Neural progenitor cell (in vitro differentiated cells): Measurements from ENCODE around the gene ABCG5. TPM values are rescaled to one million over a fixed set of nuclear protein-coding genes. Genes with fewer than 3 reads are reported as not detected.

Experiments
- DNase-seq: peaks from one replicate; pipeline ENCODE4 v3.0.0-alpha.2; 2016; ENCODE audit warnings: low spot score
- H2AFZ ChIP-seq: fragments of 200-600 bp; sonication (generic); replicated peaks from 2 replicates; pipeline ENCODE4 v1.6.1; 2016; ENCODE audit warnings: antibody characterized with exemption
- H3F3A ChIP-seq: fragments of 200-600 bp; sonication (generic); 2 replicates; pipeline ENCODE4 v1.6.1; 2016; ENCODE audit warnings: antibody characterized with exemption, low read depth
- H3K27ac ChIP-seq: fragments of 200-600 bp; sonication (generic); 2 replicates; pipeline ENCODE4 v1.5.1; 2016; ENCODE audit warnings: mild to moderate bottlenecking
- H3K27me3 ChIP-seq: fragments of 200-600 bp; sonication (generic); 2 replicates; pipeline ENCODE4 v1.6.1; 2016; ENCODE audit warnings: mild to moderate bottlenecking, moderate library complexity
- H3K36me3 ChIP-seq: fragments of 200-600 bp; sonication (generic); 2 replicates; pipeline ENCODE4 v1.5.1; 2016
- H3K4me1 ChIP-seq: fragments of 200-600 bp; sonication (generic); 2 replicates; pipeline ENCODE4 v1.6.1; 2016; ENCODE audit warnings: mixed run types
- H3K4me2 ChIP-seq: fragments of 200-600 bp; sonication (generic); 2 replicates; pipeline ENCODE4 v1.6.1; 2016
- H3K4me3 ChIP-seq: fragments of 200-600 bp; sonication (generic); 2 replicates; pipeline ENCODE4 v1.5.1; 2016
- H3K79me2 ChIP-seq: fragments of 200-600 bp; sonication (generic); 2 replicates; pipeline ENCODE4 v1.6.1; 2016; ENCODE audit warnings: low read depth
- H3K9ac ChIP-seq: fragments of 200-600 bp; sonication (generic); 2 replicates; pipeline ENCODE4 v1.6.1; 2016
- H3K9me3 ChIP-seq: fragments of 200-600 bp; sonication (generic); 2 replicates; pipeline ENCODE4 v1.5.1; 2016; ENCODE audit warnings: low read depth
- H4K20me1 ChIP-seq: fragments of 200-600 bp; sonication (generic); 2 replicates; pipeline ENCODE4 v1.6.1; 2016; ENCODE audit warnings: low read depth
- H3K27ac Mint-ChIP-seq: 3 replicates; pipeline ENCODE4 v1.8.0; 2021; ENCODE audit warnings: mixed read lengths
- H3K27me3 Mint-ChIP-seq: 2 replicates; pipeline ENCODE4 v1.8.0; 2022; ENCODE audit warnings: low read depth, mild to moderate bottlenecking, inconsistent platforms, moderate library complexity, mixed read lengths; ENCODE audit not compliant: insufficient read depth
- H3K36me3 Mint-ChIP-seq: 3 replicates; pipeline ENCODE4 v1.8.0; 2021; ENCODE audit warnings: mixed read lengths
- H3K4me1 Mint-ChIP-seq: 3 replicates; pipeline ENCODE4 v1.8.0; 2021; ENCODE audit warnings: mixed read lengths
- H3K4me3 Mint-ChIP-seq: 3 replicates; pipeline ENCODE4 v1.8.0; 2021; ENCODE audit warnings: mild to moderate bottlenecking, moderate library complexity, mixed read lengths
- H3K9me3 Mint-ChIP-seq: 3 replicates; pipeline ENCODE4 v1.8.0; 2020; ENCODE audit warnings: mixed read lengths
- EZH2 ChIP-seq: fragments of 200-600 bp; sonication (generic); IDR thresholded peaks from 2 replicates; pipeline ENCODE4 v1.6.1; 2017; ENCODE audit warnings: antibody characterized with exemption, mild to moderate bottlenecking, moderate library complexity
- EZH2phosphoT487 ChIP-seq: fragments of 200-600 bp; sonication (generic); IDR thresholded peaks from 2 replicates; pipeline ENCODE4 v1.6.1; 2017; ENCODE audit warnings: antibody characterized with exemption
- total RNA-seq: library from RNA; depleted of rRNA; stranded (reverse); fragments of >200 nt; gene quantifications from 2 replicates; pipeline ENCODE4 v1.2.3, GENCODE V29; 2015; ENCODE audit warnings: low replicate concordance
- TF ChIP-seq, protein P1 (sequence below): fragments of 200-600 bp; sonication (generic); IDR thresholded peaks from 2 replicates; pipeline ENCODE4 v1.5.1; 2017; ENCODE audit warnings: antibody characterized with exemption, mild to moderate bottlenecking

ABCG5 gene
- total RNA-seq, 1 donor from 2014 or later: not detected

DNA sequence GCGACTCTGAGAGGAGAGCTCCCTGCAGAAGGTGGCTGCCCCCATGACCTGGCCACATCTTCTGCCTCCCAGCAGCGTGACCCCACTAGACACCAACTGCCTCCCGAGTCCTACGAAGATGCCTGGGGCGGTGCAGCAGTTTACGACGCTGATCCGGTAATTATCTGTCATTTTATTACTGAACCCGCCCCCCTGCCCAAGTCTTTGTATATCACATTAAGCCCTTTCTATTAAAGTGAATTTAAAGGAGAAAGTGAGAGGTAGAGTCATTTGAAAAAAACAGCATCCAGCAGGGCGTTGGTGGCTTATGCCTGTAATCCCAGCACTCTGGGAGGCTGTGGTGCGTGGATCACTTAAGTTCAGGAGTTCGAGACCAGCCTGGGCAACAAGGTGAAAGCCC lies 33.5 kb upstream of the ABCG5 start:
- Histone ChIP-seq H2AFZ (no peak overlapping the region), H3K36me3 (no peaks in the 10 kb centered on the region), H3F3A (no peaks in the 10 kb centered on the region), H3K9ac (no peak overlapping the region), H3K27me3 (peaks cover 51% of the 10 kb centered on the region), H3K4me3 (no peak overlapping the region), H3K79me2 (no peaks in the 10 kb centered on the region), H3K4me2 (no peak overlapping the region), H4K20me1 (no peaks in the 10 kb centered on the region), H3K9me3 (no peaks in the 10 kb centered on the region), H3K27ac (no peak overlapping the region), H3K4me1 (no peaks in the 10 kb centered on the region)
- Mint-ChIP-seq H3K36me3 (no peaks in the 10 kb centered on the region), H3K4me3 (no peak overlapping the region), H3K9me3 (no peaks in the 10 kb centered on the region), H3K27ac (no peak overlapping the region), H3K27me3 (peaks cover 7% of the 10 kb centered on the region), H3K4me1 (no peaks in the 10 kb centered on the region)
- DNase-seq: no peak
- TF ChIP-seq EZH2: no peak

DNA sequence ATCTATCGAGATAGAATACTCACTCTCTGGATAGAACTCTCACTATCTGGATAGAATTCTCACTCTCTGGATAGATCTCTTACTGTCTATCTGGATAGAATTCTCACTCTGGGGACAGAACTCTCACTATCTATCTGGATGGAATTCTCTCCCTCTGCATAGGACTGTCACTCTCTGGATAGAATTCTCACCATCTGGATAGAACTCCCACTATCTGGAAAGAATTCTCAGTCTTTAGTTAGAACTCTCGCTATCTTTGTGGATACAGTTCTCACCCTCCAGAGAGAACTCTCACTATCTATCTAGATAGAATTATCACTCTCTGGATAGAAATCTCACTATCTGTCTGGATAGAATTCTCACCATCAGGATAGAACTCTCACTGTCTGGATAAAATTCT lies 16.7 kb upstream of the ABCG5 start:
- Mint-ChIP-seq H3K9me3 (no peaks in the 10 kb centered on the region), H3K4me1 (no peaks in the 10 kb centered on the region), H3K27me3 (peaks cover 12% of the 10 kb centered on the region), H3K27ac (no peak overlapping the region), H3K4me3 (no peak overlapping the region), H3K36me3 (no peaks in the 10 kb centered on the region)
- TF ChIP-seq, protein P1, sequence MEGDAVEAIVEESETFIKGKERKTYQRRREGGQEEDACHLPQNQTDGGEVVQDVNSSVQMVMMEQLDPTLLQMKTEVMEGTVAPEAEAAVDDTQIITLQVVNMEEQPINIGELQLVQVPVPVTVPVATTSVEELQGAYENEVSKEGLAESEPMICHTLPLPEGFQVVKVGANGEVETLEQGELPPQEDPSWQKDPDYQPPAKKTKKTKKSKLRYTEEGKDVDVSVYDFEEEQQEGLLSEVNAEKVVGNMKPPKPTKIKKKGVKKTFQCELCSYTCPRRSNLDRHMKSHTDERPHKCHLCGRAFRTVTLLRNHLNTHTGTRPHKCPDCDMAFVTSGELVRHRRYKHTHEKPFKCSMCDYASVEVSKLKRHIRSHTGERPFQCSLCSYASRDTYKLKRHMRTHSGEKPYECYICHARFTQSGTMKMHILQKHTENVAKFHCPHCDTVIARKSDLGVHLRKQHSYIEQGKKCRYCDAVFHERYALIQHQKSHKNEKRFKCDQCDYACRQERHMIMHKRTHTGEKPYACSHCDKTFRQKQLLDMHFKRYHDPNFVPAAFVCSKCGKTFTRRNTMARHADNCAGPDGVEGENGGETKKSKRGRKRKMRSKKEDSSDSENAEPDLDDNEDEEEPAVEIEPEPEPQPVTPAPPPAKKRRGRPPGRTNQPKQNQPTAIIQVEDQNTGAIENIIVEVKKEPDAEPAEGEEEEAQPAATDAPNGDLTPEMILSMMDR: no peak
- TF ChIP-seq EZH2 (no peak), EZH2phosphoT487 (no peak)
- Histone ChIP-seq H3K4me3 (no peak overlapping the region), H3K9me3 (no peaks in the 10 kb centered on the region), H3K27ac (no peak overlapping the region), H3K36me3 (no peaks in the 10 kb centered on the region), H3F3A (no peaks in the 10 kb centered on the region), H3K9ac (no peak overlapping the region), H3K79me2 (no peaks in the 10 kb centered on the region), H4K20me1 (no peaks in the 10 kb centered on the region), H3K4me2 (no peak overlapping the region), H3K4me1 (no peaks in the 10 kb centered on the region), H3K27me3 (peaks cover 58% of the 10 kb centered on the region), H2AFZ (no peak overlapping the region)
- DNase-seq: no peak

DNA sequence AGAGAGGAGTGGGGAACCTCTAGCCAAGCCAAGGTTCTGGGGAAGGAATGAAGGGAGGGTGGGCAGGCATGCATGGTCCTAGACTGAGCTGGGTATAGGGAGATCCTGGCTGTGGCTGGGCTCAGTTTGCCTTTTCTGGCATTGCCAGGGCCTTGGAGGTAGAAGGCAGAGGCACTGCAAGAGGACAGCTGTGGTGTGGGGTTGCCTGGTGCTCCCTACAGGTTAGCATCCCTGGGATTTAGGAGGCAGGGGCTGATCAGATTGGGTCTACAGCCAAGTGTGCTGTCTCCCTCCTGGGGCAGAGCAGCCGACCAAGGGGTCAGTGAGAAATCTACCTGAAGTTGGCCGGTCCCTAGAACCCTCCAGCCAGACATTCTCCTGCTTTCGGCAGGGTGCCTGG lies 16.0 kb upstream of the ABCG5 start:
- peaks cover 10% of the 10 kb centered on the region for H3K27me3 Mint-ChIP-seq
- DNase-seq: no peak

More for the DNA sequence above, 16.0 kb upstream of the ABCG5 start:
- Histone ChIP-seq H3K4me2 (no peak overlapping the region), H3K4me1 (no peaks in the 10 kb centered on the region), H3K27me3 (peaks cover 52% of the 10 kb centered on the region), H3K9me3 (no peaks in the 10 kb centered on the region), H3K4me3 (no peak overlapping the region), H3K79me2 (no peaks in the 10 kb centered on the region), H2AFZ (no peak overlapping the region), H3K9ac (no peak overlapping the region), H3F3A (no peaks in the 10 kb centered on the region), H3K27ac (no peak overlapping the region), H4K20me1 (no peaks in the 10 kb centered on the region), H3K36me3 (no peaks in the 10 kb centered on the region)
- Mint-ChIP-seq H3K4me1 (no peaks in the 10 kb centered on the region), H3K9me3 (no peaks in the 10 kb centered on the region), H3K36me3 (no peaks in the 10 kb centered on the region), H3K4me3 (no peak overlapping the region), H3K27ac (no peak overlapping the region)
- no peak for TF ChIP-seq EZH2phosphoT487
- no peak for TF ChIP-seq EZH2
- TF ChIP-seq, protein P1: no peak
